ENCODE data around the gene EHD4. TPM values are rescaled to one million over a fixed set of nuclear protein-coding genes. Genes with fewer than 3 reads are reported as not detected.

Gene EHD4
- total and polyA plus RNA-seq, 9 donors, result 23.1 to 38.8 (median 30.2) TPM

DNA sequence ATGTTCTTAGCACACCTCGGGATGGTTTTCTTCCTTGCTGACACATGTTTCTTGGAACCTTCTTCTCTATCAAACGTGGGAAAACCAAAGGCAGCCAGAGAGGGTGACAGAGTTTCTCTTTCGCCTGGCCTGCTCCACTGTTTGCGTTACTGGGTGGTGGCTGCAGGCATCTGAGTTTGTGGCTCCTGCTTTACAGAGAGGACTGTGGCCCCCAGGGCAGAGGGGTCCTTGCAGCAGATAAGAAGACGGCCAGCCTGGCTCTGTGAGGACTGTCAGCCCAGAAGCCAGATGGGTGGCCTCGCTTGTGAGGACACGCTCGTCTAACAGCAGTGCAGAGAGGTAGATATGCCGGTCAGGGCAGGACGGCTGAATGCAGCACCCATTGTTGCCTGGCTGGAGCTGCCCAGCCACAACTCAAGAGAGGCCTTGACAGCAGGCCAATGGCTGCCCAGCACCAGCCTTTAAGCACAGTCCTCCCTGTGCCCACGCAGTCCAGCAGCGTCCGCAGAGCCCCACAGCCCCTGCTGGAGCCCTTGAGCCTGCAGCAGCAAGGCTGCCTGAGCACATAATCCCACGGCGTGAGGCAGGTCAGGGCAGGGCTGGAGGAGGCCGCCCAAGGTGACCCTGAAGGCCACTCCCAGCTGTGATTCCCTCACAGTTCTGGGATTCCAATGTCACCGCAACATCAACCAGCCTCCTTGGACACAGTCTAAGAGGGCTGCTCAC lies 63.5 kb downstream of the EHD4 start:
- Histone ChIP-seq H3K4me1 (ENCODE audit: control insufficient read depth, insufficient read depth, low read length) (peaks cover 44% of the 10 kb centered on the region), H3K4me3 (ENCODE audit: low read length) (no peak overlapping the region), H3K9me3 (replicated peaks; ENCODE audit: control insufficient read depth, low read depth, low read length) (no peaks in the 10 kb centered on the region), H3K27ac (ENCODE audit: low read length) (no peak overlapping the region), H3K27me3 (ENCODE audit: control insufficient read depth, insufficient read depth, low read length) (no peaks in the 10 kb centered on the region), H3K36me3 (ENCODE audit: control insufficient read depth, insufficient read depth, low read length) (peaks cover 51% of the 10 kb centered on the region)
- WGBS (ENCODE audit: insufficient coverage), result 83% methylated on average over 17 of the region's 17 CpGs
- DNase-seq, result no peak

DNA sequence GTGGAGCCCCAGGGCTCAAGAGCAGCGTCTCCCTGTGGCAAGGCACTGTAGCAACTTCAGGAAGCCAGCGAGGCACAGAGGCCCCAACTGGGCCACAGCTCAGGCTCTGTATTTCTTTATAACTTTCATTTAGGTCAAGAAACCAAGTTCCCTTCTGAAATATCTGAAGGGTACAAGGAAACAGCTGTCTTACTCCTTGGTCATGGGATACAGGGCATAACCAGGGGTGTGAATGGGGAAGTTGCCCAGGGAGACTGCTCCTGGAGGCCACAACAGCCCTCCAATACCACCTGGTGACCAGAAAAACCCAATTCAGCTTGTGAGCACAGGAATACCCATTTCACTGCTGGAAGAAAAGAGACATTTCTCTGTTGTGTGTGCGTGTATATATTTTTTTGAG lies 65.2 kb downstream of the EHD4 start:
- Histone ChIP-seq H3K36me3 (ENCODE audit: control insufficient read depth, insufficient read depth, low read length) (peaks cover 56% of the 10 kb centered on the region), H3K4me3 (ENCODE audit: low read length) (no peak overlapping the region), H3K9me3 (replicated peaks; ENCODE audit: control insufficient read depth, low read depth, low read length) (no peaks in the 10 kb centered on the region), H3K27ac (ENCODE audit: low read length) (peak overlapping the region; percentile 13), H3K27me3 (ENCODE audit: control insufficient read depth, insufficient read depth, low read length) (no peaks in the 10 kb centered on the region), H3K4me1 (ENCODE audit: control insufficient read depth, insufficient read depth, low read length) (peaks cover 34% of the 10 kb centered on the region)
- DNase-seq, result no peak
- WGBS (ENCODE audit: insufficient coverage), result 38% methylated on average over 1 of the region's 3 CpGs

GRCh38 chr15:41906608-41907007 lies 65.7 kb downstream of the EHD4 start:
- 95% methylated on average over 5 of the region's 5 CpGs for WGBS (ENCODE audit: insufficient coverage)
- Histone ChIP-seq H3K27me3 (ENCODE audit: control insufficient read depth, insufficient read depth, low read length) (no peaks in the 10 kb centered on the region), H3K9me3 (replicated peaks; ENCODE audit: control insufficient read depth, low read depth, low read length) (no peaks in the 10 kb centered on the region), H3K27ac (ENCODE audit: low read length) (peak overlapping the region; percentile 13), H3K4me1 (ENCODE audit: control insufficient read depth, insufficient read depth, low read length) (peaks cover 29% of the 10 kb centered on the region), H3K36me3 (ENCODE audit: control insufficient read depth, insufficient read depth, low read length) (peaks cover 57% of the 10 kb centered on the region), H3K4me3 (ENCODE audit: low read length) (no peak overlapping the region)
- DNase-seq, result no peak

- Histone ChIP-seq H3K36me3 (ENCODE audit: control insufficient read depth, insufficient read depth, low read length) (peaks cover 65% of the 10 kb centered on the region), H3K27ac (ENCODE audit: low read length) (peak overlapping the region; percentile 45), H3K4me1 (ENCODE audit: control insufficient read depth, insufficient read depth, low read length) (peaks cover 22% of the 10 kb centered on the region), H3K27me3 (ENCODE audit: control insufficient read depth, insufficient read depth, low read length) (no peaks in the 10 kb centered on the region), H3K9me3 (replicated peaks; ENCODE audit: control insufficient read depth, low read depth, low read length) (no peaks in the 10 kb centered on the region), H3K4me3 (ENCODE audit: low read length) (no peak overlapping the region)
- 69% methylated on average over 6 of the region's 14 CpGs for WGBS (ENCODE audit: insufficient coverage)
- DNase-seq, result no peak
Measured at GRCh38 chr15:41905036-41905793, 67.1 kb downstream of the EHD4 start.

GRCh38 chr15:41904541-41905005 lies 67.8 kb downstream of the EHD4 start:
- peak; percentile 87 for DNase-seq
- peaks cover 22% of the 10 kb centered on the region for H3K4me1 ChIP-seq (ENCODE audit: control insufficient read depth, insufficient read depth, low read length)
- H3K4me3 ChIP-seq (ENCODE audit: low read length), result no peak overlapping the region
- H3K9me3 ChIP-seq (replicated peaks; ENCODE audit: control insufficient read depth, low read depth, low read length), result no peaks in the 10 kb centered on the region
- H3K36me3 ChIP-seq (ENCODE audit: control insufficient read depth, insufficient read depth, low read length), result peaks cover 65% of the 10 kb centered on the region
- H3K27me3 ChIP-seq (ENCODE audit: control insufficient read depth, insufficient read depth, low read length), result no peaks in the 10 kb centered on the region
- peak overlapping the region; percentile 45 for H3K27ac ChIP-seq (ENCODE audit: low read length)
- 2% methylated on average over 6 of the region's 6 CpGs for WGBS (ENCODE audit: insufficient coverage)

DNA sequence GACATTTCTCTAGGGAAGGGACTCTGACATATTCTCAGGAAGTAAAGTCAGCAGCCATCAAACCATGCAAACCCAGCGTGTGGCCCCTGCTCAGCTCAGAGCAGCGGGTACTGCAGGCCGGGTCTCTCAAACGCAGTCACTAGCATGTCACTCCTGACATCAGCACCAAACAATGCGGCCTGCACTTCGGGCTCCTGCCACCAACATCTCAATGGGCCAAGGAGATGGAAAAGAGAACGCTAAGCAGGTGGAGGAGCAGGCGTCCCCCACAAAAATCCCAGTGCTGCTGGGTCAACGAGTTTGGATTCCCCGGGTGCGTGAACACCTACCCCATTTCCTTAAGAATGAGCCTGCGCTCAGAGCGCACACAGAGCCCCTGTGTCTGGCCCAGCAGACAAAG lies 68.6 kb downstream of the EHD4 start:
- Histone ChIP-seq H3K27me3 (ENCODE audit: control insufficient read depth, insufficient read depth, low read length) (no peaks in the 10 kb centered on the region), H3K27ac (ENCODE audit: low read length) (peak overlapping the region; percentile 7), H3K9me3 (replicated peaks; ENCODE audit: control insufficient read depth, low read depth, low read length) (no peaks in the 10 kb centered on the region), H3K4me3 (ENCODE audit: low read length) (no peak overlapping the region), H3K4me1 (ENCODE audit: control insufficient read depth, insufficient read depth, low read length) (peaks cover 22% of the 10 kb centered on the region), H3K36me3 (ENCODE audit: control insufficient read depth, insufficient read depth, low read length) (peaks cover 65% of the 10 kb centered on the region)
- WGBS (ENCODE audit: insufficient coverage), result 89% methylated on average over 7 of the region's 13 CpGs
- DNase-seq, result no peak

DNA sequence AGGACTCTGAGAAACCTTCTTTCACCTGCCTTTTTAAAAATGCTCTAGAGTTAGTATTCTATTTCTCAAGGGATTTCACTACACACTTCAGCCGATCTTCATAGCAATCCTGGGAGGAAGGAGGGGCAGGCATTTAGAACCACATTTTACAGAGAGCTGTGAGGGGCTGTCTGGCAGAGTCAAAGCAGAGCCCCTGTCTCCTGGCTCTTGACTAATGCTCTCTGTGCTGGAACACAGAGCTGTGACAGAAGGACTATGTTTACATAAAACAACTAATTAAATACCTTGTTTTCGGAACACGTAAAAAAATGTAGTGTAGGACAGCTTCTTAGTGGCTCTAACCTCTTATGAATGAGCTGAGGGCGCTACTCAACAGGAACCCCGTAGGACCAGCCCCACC lies 70.9 kb downstream of the EHD4 start:
- Histone ChIP-seq H3K9me3 (replicated peaks; ENCODE audit: control insufficient read depth, low read depth, low read length) (no peaks in the 10 kb centered on the region), H3K27me3 (ENCODE audit: control insufficient read depth, insufficient read depth, low read length) (no peaks in the 10 kb centered on the region), H3K27ac (ENCODE audit: low read length) (no peak overlapping the region), H3K36me3 (ENCODE audit: control insufficient read depth, insufficient read depth, low read length) (peaks cover 55% of the 10 kb centered on the region), H3K4me1 (ENCODE audit: control insufficient read depth, insufficient read depth, low read length) (peaks cover 22% of the 10 kb centered on the region), H3K4me3 (ENCODE audit: low read length) (no peak overlapping the region)
- no peak for DNase-seq
- 70% methylated on average over 2 of the region's 5 CpGs for WGBS (ENCODE audit: insufficient coverage)

DNA sequence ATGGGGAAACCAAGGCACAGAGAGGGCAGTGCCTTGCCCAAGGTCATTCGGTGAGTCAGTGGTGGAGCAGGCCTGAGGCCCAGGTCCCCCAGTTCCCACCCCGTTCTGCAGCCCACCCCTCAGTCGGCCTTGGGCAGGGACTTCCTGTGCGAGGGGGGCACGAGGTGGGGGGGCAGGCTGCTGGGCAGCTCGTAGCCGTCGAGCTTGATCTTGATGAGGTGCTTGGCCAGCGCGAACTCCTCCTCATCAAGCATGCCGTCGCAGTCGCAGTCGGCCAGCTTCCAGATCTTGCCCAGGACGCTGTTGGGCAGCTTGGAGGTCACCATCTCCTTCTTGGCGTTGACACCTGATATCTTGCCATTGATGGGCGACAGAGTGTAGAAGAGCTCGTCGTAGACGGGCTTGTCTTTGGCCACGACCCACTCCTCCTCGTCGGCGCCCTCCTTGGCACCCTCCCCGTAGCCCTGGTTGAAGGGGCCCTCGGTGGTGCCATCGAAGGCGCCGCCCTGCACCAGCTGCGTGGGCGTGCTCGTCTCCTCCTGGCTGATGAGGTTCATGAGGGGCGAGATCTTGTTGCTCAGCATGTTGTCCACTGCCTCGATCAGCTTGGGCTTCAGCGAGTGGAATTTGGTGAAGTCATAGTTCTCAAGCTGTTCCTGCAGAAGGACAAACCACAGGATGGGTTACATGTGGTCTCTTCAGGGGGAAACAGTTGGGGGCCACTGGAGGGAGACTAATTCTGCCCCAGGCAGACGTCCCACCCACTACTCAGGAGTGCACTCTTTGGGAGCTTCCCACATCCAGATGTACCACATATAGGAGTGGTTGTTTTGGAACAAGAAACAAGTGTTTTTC lies 71.6 kb downstream of the EHD4 start:
- peaks cover 20% of the 10 kb centered on the region for H3K4me1 ChIP-seq (ENCODE audit: control insufficient read depth, insufficient read depth, low read length)
- 91% methylated on average over 35 of the region's 36 CpGs for WGBS (ENCODE audit: insufficient coverage)
- peaks cover 53% of the 10 kb centered on the region for H3K36me3 ChIP-seq (ENCODE audit: control insufficient read depth, insufficient read depth, low read length)
- no peak for DNase-seq
- no peak overlapping the region for H3K4me3 ChIP-seq (ENCODE audit: low read length)
- no peaks in the 10 kb centered on the region for H3K9me3 ChIP-seq (replicated peaks; ENCODE audit: control insufficient read depth, low read depth, low read length)
- no peak overlapping the region for H3K27ac ChIP-seq (ENCODE audit: low read length)
- H3K27me3 ChIP-seq (ENCODE audit: control insufficient read depth, insufficient read depth, low read length), result no peaks in the 10 kb centered on the region

GRCh38 chr15:41899854-41900442 lies 72.4 kb downstream of the EHD4 start:
- no peak for DNase-seq
- Histone ChIP-seq H3K27ac (ENCODE audit: low read length) (no peak overlapping the region), H3K9me3 (replicated peaks; ENCODE audit: control insufficient read depth, low read depth, low read length) (no peaks in the 10 kb centered on the region), H3K27me3 (ENCODE audit: control insufficient read depth, insufficient read depth, low read length) (no peaks in the 10 kb centered on the region), H3K36me3 (ENCODE audit: control insufficient read depth, insufficient read depth, low read length) (peaks cover 53% of the 10 kb centered on the region), H3K4me1 (ENCODE audit: control insufficient read depth, insufficient read depth, low read length) (peaks cover 21% of the 10 kb centered on the region), H3K4me3 (ENCODE audit: low read length) (no peak overlapping the region)
- WGBS (ENCODE audit: insufficient coverage), result no CpG with 5 or more reads among the region's 6 CpGs
